ENCODE results near the gene SAMD13.

SAMD13 gene

DNA sequence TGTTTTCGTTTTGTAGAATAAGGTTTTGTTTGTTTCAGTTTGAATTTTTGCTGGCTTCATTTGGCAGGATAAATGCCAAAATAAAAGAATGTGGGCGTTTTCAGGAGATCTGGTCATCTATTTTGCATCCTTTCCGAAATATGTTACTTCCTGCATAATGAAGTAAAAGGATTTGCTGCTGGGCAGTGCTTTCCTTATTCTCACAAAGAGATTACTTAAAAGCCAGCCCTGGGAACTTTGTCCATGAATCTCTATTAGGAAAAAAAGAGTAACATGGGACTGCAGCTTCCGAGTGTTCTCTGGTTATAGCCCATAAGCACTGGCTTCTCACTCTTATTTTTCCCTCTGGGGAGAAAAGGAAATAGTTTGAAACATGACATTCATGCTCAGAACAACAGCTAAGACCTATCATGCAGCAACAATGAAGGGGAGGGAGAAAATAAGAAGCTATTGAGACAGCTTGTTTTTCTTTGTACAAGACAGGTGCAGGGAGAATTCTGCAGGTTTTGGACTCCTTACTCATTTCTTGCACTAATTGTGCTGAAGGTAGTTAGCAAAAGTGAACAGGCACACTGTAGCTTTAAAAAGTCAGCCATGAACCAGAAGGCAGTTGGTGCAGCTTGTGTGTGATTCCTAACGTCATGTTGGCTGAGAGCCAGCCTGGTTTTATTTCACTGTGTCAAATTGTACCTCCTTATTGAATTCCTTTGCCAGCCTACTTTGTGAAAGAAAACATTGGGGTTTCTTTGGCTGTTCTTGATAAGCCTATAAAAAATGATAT lies at the start of gene SAMD13:
Gene SAMD13 (plus strand): TSS at position 705 of the 781 bp plus-strand sequence. CDS start 1,527 bp downstream, outside the sequence.
- DNase-seq (ENCODE audit: low read depth in 3 of 3), result peak in 2 of 3 experiments; percentile 5 to 7

GRCh38 chr1:84253036-84253435 lies 48.5 kb upstream of the SAMD13 start:
- DNase-seq (ENCODE audit: low read depth in 3 of 3), result no peak

DNA sequence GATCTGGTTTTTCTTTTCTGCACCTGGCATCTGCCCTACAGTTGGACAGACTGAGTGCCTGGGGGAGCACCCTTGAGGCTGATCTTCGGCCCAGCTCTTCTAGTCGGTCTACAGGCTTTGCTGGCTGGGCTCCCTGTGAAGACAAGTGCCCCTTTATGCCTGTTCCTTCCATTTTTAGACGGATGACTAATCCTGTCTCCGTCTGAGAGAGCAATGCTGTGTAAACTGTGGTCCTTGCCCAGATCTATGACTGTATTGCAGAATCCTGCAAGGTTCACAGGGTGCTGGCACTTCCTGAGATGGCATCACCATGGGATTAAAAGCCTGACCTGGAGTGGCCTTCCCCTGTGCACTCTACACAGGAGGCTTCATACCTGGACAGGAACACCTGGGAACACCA lies 47.6 kb upstream of the SAMD13 start:
- no peak for DNase-seq (ENCODE audit: low read depth in 3 of 3)

DNA sequence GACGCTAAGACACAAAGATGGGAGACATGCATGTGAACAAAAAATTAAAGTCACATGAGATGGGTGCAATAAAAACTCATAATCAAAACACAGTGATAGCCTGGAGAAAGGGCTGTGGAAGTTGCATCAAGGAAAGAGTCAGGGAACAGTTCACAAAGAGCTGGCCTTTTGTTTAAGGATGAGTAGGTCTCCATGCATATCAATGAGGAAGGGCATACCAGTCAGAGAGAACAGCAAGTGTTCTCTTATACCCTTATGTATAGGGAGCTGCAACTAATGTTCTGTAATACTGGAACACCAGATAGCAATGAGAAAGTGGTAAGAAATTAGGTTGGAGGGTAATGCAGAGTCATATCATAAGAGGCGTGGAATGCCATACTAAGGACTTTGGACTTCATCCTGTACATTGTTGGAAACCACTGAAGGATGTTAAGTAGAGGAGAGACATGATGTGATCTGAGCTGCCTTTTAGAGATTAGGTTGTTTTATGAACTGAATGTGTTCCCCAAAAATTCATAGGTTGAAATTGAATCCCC lies 46.7 kb upstream of the SAMD13 start:
- DNase-seq (ENCODE audit: low read depth in 3 of 3), result no peak

GRCh38 chr1:84255582-84255981 lies 45.9 kb upstream of the SAMD13 start:
- no peak for DNase-seq (ENCODE audit: low read depth in 3 of 3)

DNA sequence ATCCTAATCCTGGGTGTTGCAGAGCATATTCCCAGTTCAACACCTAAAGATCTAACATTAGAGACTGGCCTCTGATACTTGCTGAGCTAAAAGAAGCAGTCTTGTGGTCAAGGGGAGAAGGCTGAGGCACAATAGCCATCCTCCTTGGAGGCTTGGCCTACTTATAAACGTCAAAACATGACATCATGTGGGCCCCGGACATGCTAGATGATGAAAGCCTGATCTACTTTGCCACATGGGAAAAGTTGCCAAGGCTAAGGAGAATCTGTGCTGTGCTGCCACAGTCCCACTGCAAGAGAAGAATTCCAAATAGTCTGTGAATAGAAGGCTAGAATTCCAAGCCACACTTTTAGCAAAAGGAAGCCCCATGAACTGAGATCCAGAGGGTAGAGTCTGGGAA lies 43.9 kb upstream of the SAMD13 start:
- no peak for DNase-seq (ENCODE audit: low read depth in 3 of 3)

GRCh38 chr1:84259376-84259775 lies 42.1 kb upstream of the SAMD13 start:
- DNase-seq (ENCODE audit: low read depth in 3 of 3), result no peak

DNA sequence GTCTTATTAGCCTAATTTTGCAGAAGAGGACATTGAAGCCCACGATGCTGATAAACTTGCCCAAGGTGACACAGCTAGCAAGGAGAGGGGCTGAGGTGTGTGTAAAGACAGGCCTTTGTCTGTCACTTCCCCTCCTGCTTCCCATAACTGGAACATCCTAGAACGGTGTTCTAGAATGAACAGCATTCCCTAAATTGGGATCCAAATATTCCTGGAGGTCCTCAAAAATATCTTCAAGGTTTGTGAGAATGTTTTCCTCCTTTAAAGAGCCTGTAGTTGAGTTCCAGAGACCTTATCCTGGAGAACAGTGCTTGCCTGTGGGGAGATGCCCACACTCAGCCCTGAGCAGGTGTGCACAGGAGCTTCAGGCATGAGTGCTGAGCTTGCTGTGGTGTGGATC lies 41.5 kb upstream of the SAMD13 start:
- no peak for DNase-seq (ENCODE audit: low read depth in 3 of 3)

GRCh38 chr1:84260852-84261518 lies 40.5 kb upstream of the SAMD13 start:
- DNase-seq (ENCODE audit: low read depth in 3 of 3), result no peak

DNA sequence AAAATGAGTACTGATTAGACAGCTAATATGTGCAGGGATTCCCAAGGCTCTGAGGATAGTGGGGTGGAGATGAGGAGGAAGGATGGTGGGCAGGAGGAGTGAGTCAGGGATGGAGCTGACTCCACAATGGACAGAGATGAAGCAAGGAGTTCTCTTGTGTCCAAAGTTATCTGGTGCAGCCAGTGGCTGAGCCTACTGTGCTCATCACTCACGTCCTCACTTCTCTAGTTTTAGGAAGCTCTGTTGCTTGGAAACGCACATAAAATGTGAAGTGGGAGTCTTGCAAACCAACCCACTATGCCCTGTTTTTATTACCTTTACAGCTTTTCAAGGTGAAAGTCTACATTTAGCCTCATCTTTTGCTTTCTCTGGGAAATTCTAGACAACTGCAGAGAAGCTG lies 36.5 kb upstream of the SAMD13 start:
- no peak for DNase-seq (ENCODE audit: low read depth in 3 of 3)

DNA sequence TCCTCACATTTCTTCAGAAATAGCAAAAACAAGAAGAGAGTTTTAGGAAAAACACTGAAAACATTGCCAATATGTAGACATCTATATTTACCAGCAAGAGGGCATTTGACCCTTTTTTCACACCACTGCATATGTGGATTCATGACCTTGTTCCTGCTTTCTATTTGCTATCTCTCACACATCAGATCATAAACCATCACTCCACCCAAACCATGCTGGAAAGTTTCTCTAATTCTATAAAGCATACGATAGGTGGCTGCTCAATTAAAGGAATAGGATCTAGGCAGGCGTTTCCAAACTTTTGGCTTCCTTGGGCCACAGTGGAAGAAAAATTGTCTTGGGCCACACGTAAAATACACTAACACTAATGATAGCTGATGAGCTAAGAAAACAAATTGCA lies 35.6 kb upstream of the SAMD13 start:
- DNase-seq (ENCODE audit: low read depth in 3 of 3), result no peak

DNA sequence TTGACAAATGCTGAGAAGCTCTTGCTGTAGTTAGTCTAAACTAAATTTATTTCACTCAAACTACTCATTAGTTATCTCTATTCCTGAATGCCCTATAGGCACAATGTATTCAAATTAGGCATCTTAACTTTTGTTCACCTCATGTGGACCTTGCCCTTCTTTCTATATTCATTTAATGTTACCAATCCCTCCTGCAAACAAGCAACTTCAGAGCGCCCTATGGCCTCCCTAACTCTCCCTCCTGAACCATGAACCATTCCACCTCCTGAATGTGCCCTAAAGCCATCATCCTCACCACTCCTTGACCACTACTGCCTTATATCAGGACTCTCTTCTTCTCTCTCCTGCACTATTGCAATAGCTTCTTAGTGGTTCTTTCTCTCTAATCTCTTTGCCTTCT lies 34.8 kb upstream of the SAMD13 start:
- no peak for DNase-seq (ENCODE audit: low read depth in 3 of 3)

GRCh38 chr1:84267476-84267875 lies 34.0 kb upstream of the SAMD13 start:
- DNase-seq (ENCODE audit: low read depth in 3 of 3), result no peak

- no peak for DNase-seq (ENCODE audit: low read depth in 3 of 3)
Observed at GRCh38 chr1:84268346-84268745, 33.2 kb upstream of the SAMD13 start.

GRCh38 chr1:84269306-84269705 lies 32.2 kb upstream of the SAMD13 start:
- no peak for DNase-seq (ENCODE audit: low read depth in 3 of 3)

- no peak for DNase-seq (ENCODE audit: low read depth in 3 of 3)
Observed at GRCh38 chr1:84271441-84272151, 29.9 kb upstream of the SAMD13 start.

DNA sequence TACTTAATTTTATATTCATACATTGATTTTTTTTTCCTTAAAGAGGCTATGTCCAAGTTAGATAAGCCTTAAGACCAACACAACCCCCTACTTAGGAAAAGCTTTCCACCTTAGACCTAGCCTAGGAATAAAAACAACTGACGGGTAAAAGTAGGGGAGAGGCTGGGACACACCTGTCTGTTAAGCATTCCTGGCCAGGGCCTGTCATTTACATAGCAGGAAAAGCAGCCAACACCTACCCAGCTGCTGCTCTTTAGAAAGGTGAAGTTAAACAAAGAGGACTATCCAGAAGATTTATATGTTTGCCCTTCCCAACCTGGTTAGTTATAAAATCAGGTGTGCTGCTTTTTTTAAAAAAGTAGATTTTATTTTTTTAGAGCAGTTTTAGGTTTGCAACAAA lies 29.1 kb upstream of the SAMD13 start:
- DNase-seq (ENCODE audit: low read depth in 3 of 3), result no peak

GRCh38 chr1:84277343-84278059 lies 24.0 kb upstream of the SAMD13 start:
- DNase-seq (ENCODE audit: low read depth in 3 of 3), result no peak

DNA sequence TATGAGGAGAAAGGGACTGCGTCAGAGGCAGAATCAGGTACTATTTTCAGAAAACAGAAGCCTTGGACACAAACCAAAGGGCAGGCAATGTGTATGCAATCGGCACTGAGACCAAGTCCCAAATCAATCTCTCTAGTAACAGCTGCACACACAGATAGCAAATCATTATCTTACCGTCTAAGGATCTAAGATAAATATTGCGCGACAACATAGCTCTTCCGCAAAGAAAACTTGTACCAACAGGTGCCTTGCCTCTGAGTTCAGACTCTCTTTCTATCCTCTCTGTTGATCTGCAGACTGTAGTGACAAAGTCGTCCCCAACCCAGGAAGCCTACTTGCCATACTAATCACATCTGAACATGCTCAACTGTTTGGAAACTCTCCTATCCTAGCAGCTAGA lies 22.6 kb upstream of the SAMD13 start:
- no peak for DNase-seq (ENCODE audit: low read depth in 3 of 3)

- DNase-seq (ENCODE audit: low read depth in 3 of 3), result no peak
Observed at GRCh38 chr1:84280912-84281311, 20.6 kb upstream of the SAMD13 start.

DNA sequence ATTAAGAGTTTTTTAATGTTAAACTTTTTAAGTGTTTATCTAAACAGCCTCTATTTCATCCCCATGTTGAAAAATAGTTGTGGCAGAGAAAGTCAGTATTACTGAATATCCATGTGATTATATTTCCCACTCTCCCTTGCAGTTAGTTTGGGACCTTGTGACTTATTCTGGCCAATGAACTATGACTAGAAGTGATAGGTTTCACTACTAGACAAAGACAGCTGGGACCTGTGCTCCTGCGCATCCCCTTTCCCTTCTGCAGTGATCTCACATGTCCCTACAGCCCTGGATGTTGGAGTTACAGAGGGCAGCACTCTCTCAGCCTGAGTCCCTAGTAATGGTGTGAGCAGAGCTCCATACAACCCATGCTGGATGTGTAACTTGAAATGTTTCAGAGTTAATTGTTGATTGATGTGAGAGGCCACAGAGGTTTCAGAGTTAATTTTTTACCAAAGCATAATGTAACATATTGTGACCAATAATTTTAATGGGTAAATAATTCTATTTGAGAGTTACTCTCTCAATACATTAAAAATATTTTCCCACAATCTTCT lies 18.7 kb upstream of the SAMD13 start:
- DNase-seq (ENCODE audit: low read depth in 3 of 3), result no peak

GRCh38 chr1:84283381-84283780 lies 18.1 kb upstream of the SAMD13 start:
- no peak for DNase-seq (ENCODE audit: low read depth in 3 of 3)

All from stimulated activated CD4-positive, alpha-beta T cell treated with anti-CD3 and anti-CD28 coated beads, TNF-alpha, amount 100 ng/mL, for 24 hours (primary cell).